ENCODE measurements around the gene ZC3H12C.

The ZC3H12C gene

GRCh38 chr11:110098645-110099044 lies 5.5 kb downstream of the ZC3H12C start:
- DNase-seq (ENCODE audit: low spot score): no peak

- DNase-seq (ENCODE audit: low spot score): no peak
Measured at GRCh38 chr11:110100476-110101240, 7.5 kb downstream of the ZC3H12C start.

- DNase-seq (ENCODE audit: low spot score): no peak
Measured at GRCh38 chr11:110106713-110107274, 13.6 kb downstream of the ZC3H12C start.

- no peak for DNase-seq (ENCODE audit: low spot score)
Measured at GRCh38 chr11:110110854-110111253, 17.7 kb downstream of the ZC3H12C start.

- DNase-seq (ENCODE audit: low spot score): no peak
Measured at GRCh38 chr11:110112457-110112856, 19.3 kb downstream of the ZC3H12C start.

GRCh38 chr11:110113505-110113904 lies 20.3 kb downstream of the ZC3H12C start:
- DNase-seq (ENCODE audit: low spot score): no peak

- DNase-seq (ENCODE audit: low spot score): no peak
Measured at GRCh38 chr11:110113973-110114372, 20.8 kb downstream of the ZC3H12C start.

GRCh38 chr11:110119317-110119716 lies 26.1 kb downstream of the ZC3H12C start:
- DNase-seq (ENCODE audit: low spot score): no peak

GRCh38 chr11:110121204-110121603 lies 28.0 kb downstream of the ZC3H12C start:
- DNase-seq (ENCODE audit: low spot score): no peak

GRCh38 chr11:110123003-110123402 lies 29.8 kb downstream of the ZC3H12C start:
- no peak for DNase-seq (ENCODE audit: low spot score)

GRCh38 chr11:110124605-110125004 lies 31.4 kb downstream of the ZC3H12C start:
- no peak for DNase-seq (ENCODE audit: low spot score)

GRCh38 chr11:110125632-110126031 lies 32.4 kb downstream of the ZC3H12C start:
- no peak for DNase-seq (ENCODE audit: low spot score)

GRCh38 chr11:110126936-110127335 lies 33.7 kb downstream of the ZC3H12C start:
- no peak for DNase-seq (ENCODE audit: low spot score)

- DNase-seq (ENCODE audit: low spot score): no peak
Measured at GRCh38 chr11:110128161-110128560, 35.0 kb downstream of the ZC3H12C start.

- DNase-seq (ENCODE audit: low spot score): no peak
Measured at GRCh38 chr11:110130642-110131238, 37.5 kb downstream of the ZC3H12C start.

GRCh38 chr11:110131386-110132123 lies 38.4 kb downstream of the ZC3H12C start:
- no peak for DNase-seq (ENCODE audit: low spot score)

GRCh38 chr11:110133160-110133559 lies 40.0 kb downstream of the ZC3H12C start:
- no peak for DNase-seq (ENCODE audit: low spot score)

- DNase-seq (ENCODE audit: low spot score): no peak
Measured at GRCh38 chr11:110134110-110134509, 40.9 kb downstream of the ZC3H12C start.

- DNase-seq (ENCODE audit: low spot score): no peak
Measured at GRCh38 chr11:110141812-110142211, 48.6 kb downstream of the ZC3H12C start.

- DNase-seq (ENCODE audit: low spot score): no peak
Measured at GRCh38 chr11:110147962-110148709, 54.9 kb downstream of the ZC3H12C start.

- no peak for DNase-seq (ENCODE audit: low spot score)
Measured at GRCh38 chr11:110148775-110149744, 55.9 kb downstream of the ZC3H12C start.

Data from CD4-positive, alpha-beta T cell treated with Interleukin-6 at 100 ng/mL for 8 hours (primary cell).